ENCODE results near the gene WRAP53.

DNA sequence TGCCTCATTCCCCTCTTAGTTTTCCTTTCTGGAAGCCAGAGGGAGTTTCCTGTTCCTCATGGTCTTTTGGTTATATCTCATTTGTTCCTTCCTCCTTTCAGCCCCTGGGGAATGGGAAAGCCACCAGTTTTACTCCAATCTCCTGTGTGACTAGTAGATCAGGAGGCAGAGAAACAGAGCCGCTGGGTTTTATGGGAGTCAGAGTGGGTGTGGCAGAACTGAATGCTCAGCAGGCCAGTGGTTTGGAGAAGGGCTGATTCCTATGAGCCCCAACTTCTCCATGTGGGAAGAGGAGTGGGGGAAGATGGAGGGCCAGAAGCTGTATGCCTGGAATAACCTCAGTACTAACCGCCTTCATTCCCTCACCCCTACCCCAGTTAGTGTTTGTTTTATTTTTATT, 33.3 kb downstream of the WRAP53 start:
- TF ChIP-seq, protein P1, sequence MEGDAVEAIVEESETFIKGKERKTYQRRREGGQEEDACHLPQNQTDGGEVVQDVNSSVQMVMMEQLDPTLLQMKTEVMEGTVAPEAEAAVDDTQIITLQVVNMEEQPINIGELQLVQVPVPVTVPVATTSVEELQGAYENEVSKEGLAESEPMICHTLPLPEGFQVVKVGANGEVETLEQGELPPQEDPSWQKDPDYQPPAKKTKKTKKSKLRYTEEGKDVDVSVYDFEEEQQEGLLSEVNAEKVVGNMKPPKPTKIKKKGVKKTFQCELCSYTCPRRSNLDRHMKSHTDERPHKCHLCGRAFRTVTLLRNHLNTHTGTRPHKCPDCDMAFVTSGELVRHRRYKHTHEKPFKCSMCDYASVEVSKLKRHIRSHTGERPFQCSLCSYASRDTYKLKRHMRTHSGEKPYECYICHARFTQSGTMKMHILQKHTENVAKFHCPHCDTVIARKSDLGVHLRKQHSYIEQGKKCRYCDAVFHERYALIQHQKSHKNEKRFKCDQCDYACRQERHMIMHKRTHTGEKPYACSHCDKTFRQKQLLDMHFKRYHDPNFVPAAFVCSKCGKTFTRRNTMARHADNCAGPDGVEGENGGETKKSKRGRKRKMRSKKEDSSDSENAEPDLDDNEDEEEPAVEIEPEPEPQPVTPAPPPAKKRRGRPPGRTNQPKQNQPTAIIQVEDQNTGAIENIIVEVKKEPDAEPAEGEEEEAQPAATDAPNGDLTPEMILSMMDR (IDR thresholded peaks at IDR 0.05; ENCODE audit: low read length): no peak
- no peak for TF ChIP-seq EZH2 (optimal IDR thresholded peaks at IDR 0.05; ENCODE audit: low read depth, low read length)

Data from MM.1S (cell line).